HepG2 (cell line): Measurements from ENCODE around the gene NRDE2. TPM values are rescaled to one million over a fixed set of nuclear protein-coding genes. Genes with fewer than 3 reads are reported as not detected.

Experiments
- ATAC-seq: fragments of 200-7000 bp; cut with Tn5 transposase; 3 replicates; pipeline ENCODE4 v1.9.1; 2020; ENCODE audit warnings: mild to moderate bottlenecking, moderate library complexity
- BruUV-seq: library from RNA; stranded (reverse); fragments of 400-500 nt; replicated peaks from 2 replicates; lab custom pipeline; 2021; lab: Mats Ljungman, UMichigan
- CTCF ChIA-PET: fragments of 300-600 bp; formaldehyde crosslinking; extraction: SDS; loops from one replicate; lab custom pipeline; 2021; ENCODE audit warnings: low total read pairs, inconsistent platforms, low intra/inter-chr PET ratio; lab: Yijun Ruan, JAX
- POLR2A ChIA-PET: fragments of 350-600 bp; sonication (Branson Sonifier 250); formaldehyde crosslinking; loops from one replicate; lab custom pipeline; 2020; ENCODE audit warnings: antibody characterized with exemption, inconsistent platforms; lab: Yijun Ruan, JAX
- DNase-seq: peaks from one replicate; pipeline ENCODE4 v3.0.0-alpha.2; 2015; ENCODE audit warnings: low spot score
- FAIRE-seq: peaks from 3 replicates; lab custom pipeline; 2011; peaks lifted over from hg19 to GRCh38; lab: Jason Lieb, UNC
- H2AFZ ChIP-seq: one replicate; pipeline ENCODE4 v1.6.1; 2011; ENCODE audit warnings: low read length, inconsistent platforms
- H3K27ac ChIP-seq: fragments of 300-600 bp; 3 replicates; pipeline ENCODE4 v1.8.0; 2011; ENCODE audit warnings: mixed run types, mild to moderate bottlenecking, mixed read lengths, low read length, inconsistent platforms; ENCODE audit not compliant: insufficient read depth; ENCODE audit errors: extremely low read length
- H3K27me3 ChIP-seq, 2 experiments: fragments of 200-600 bp in 1 of 2; 2 replicates in 1 of 2; 3 replicates in 1 of 2; pipeline versions ENCODE4 v1.6.0 to v1.8.0; 2011; ENCODE audit warnings: low read length in 2 of 2, mild to moderate bottlenecking in 2 of 2, moderate library complexity in 2 of 2, inconsistent platforms in 1 of 2; ENCODE audit not compliant: insufficient read depth in 2 of 2, control insufficient read depth in 1 of 2
- H3K36me3 ChIP-seq, 2 experiments: fragments of 200-600 bp in 1 of 2; replicated peaks in 1 of 2; 2 replicates in 1 of 2; 3 replicates in 1 of 2; pipeline versions ENCODE4 v1.5.1 to v1.8.0; 2011; ENCODE audit warnings: low read length in 2 of 2, inconsistent platforms in 1 of 2; ENCODE audit not compliant: insufficient read depth in 2 of 2, control insufficient read depth in 1 of 2
- H3K4me1 ChIP-seq: 2 replicates; pipeline ENCODE4 v1.5.1; 2012; ENCODE audit warnings: low read length, inconsistent platforms; ENCODE audit not compliant: insufficient read depth
- H3K4me2 ChIP-seq: 2 replicates; pipeline ENCODE4 v1.6.0; 2011; ENCODE audit warnings: low read depth, low read length, inconsistent platforms
- H3K4me3 ChIP-seq, 3 experiments: fragments of 200-600 bp in 1 of 3; sonication (generic), shearing (Covaris generic) in 1 of 3; replicated peaks in 1 of 3; 2 replicates each; pipeline ENCODE4 v1.5.1; 2011 to 2016; ENCODE audit warnings: low read length in 3 of 3, inconsistent platforms in 2 of 3, low read depth in 2 of 3, mild to moderate bottlenecking in 2 of 3, control low read depth in 1 of 3, mixed read lengths in 1 of 3; ENCODE audit not compliant: insufficient read depth in 1 of 3
- H3K79me2 ChIP-seq: one replicate; pipeline ENCODE4 v1.6.1; 2011; ENCODE audit warnings: low read length, inconsistent platforms; ENCODE audit not compliant: insufficient read depth
- H3K9ac ChIP-seq: 2 replicates; pipeline ENCODE4 v1.6.0; 2011; ENCODE audit warnings: mild to moderate bottlenecking, low read depth, low read length, inconsistent platforms; ENCODE audit not compliant: insufficient read depth
- H3K9me3 ChIP-seq: 2 replicates; pipeline ENCODE4 v1.5.1; 2012; ENCODE audit warnings: mild to moderate bottlenecking, low read length
- H4K20me1 ChIP-seq: 2 replicates; pipeline ENCODE4 v1.6.0; 2011; ENCODE audit warnings: inconsistent platforms, mild to moderate bottlenecking, low read length, moderate library complexity; ENCODE audit not compliant: insufficient read depth
- HOXD1 ChIP-seq: sonication (generic); formaldehyde crosslinking; IDR thresholded peaks from 2 replicates; pipeline ENCODE4 v1.5.0; 2020; ENCODE audit warnings: missing genetic modification reagents
- NAIF1 ChIP-seq: sonication (generic); formaldehyde crosslinking; IDR thresholded peaks from 2 replicates; pipeline ENCODE4 v1.5.0; 2020; ENCODE audit warnings: mild to moderate bottlenecking, missing genetic modification reagents, borderline replicate concordance
- ZMAT3 ChIP-seq: sonication (generic); formaldehyde crosslinking; conservative IDR thresholded peaks from 2 replicates; pipeline ENCODE4 v1.7.0; 2021; ENCODE audit warnings: missing genetic modification reagents
- ZNF546 ChIP-seq: sonication (generic); formaldehyde crosslinking; conservative IDR thresholded peaks from 2 replicates; pipeline ENCODE4 v1.8.1; 2023; ENCODE audit warnings: mild to moderate bottlenecking, missing genetic modification reagents
- WGBS: methylation state at CpG from one replicate; pipeline ENCODE4 v1.1.6; 2017; ENCODE audit warnings: low lambda C conversion rate; 5-methylcytosine and 5-hydroxymethylcytosine counted together
- in situ Hi-C: cut with HindIII; loops from 2 replicates; pipeline ENCODE4 v1.10.0; 2017; ENCODE audit warnings: low pct_unique_long_range_greater_than_20kb; ENCODE audit not compliant: extremely low pct_ligation_motif_present
- intact Hi-C: fragments of 100-400 bp; cut with micrococcal nuclease; formaldehyde crosslinking; loops from one replicate; pipeline ENCODE4 v1.10.0; 2022; ENCODE audit not compliant: unreplicated experiment
- polyA plus RNA-seq, 8 experiments: library from polyadenylated mRNA; depleted of rRNA in 3 of 8; stranded (reverse) in 7 of 8; unstranded in 1 of 8; fragments of >200 nt; fragmentation: Illumina TruSeq in 4 of 8; extraction: Trizol in 4 of 8; gene quantifications; 2 replicates each; pipeline versions ENCODE4 v1.2.1 to v1.2.3, GENCODE V29; 2011 to 2016; ENCODE audit warnings: low read depth in 4 of 8, missing spikeins in 1 of 8, mixed read lengths in 1 of 8; ENCODE audit not compliant: insufficient read depth in 1 of 8
- total RNA-seq, 5 experiments: library from RNA; depleted of rRNA; stranded (reverse); fragments of >200 nt; fragmentation: Illumina TruSeq; extraction: Trizol; gene quantifications; 2 replicates each; pipeline ENCODE4 v1.2.3, GENCODE V29; 2016; ENCODE audit warnings: low read depth in 1 of 5
- TF ChIP-seq, protein P1 (sequence below): sonication (generic); formaldehyde crosslinking; IDR thresholded peaks from 2 replicates; pipeline ENCODE4 v1.5.0; 2020; ENCODE audit warnings: mild to moderate bottlenecking, missing genetic modification reagents, moderate library complexity
- TF ChIP-seq, protein P2 (sequence below): sonication (generic); formaldehyde crosslinking; conservative IDR thresholded peaks from 2 replicates; pipeline ENCODE4 v1.8.0; 2022; ENCODE audit warnings: mild to moderate bottlenecking, moderate library complexity, missing genetic modification reagents
- TF ChIP-seq, protein P3 (sequence below): sonication (generic); formaldehyde crosslinking; IDR thresholded peaks from 2 replicates; pipeline ENCODE4 v1.5.1; 2020; ENCODE audit warnings: mild to moderate bottlenecking, missing genetic modification reagents, borderline replicate concordance

NRDE2 gene
- total and polyA plus RNA-seq, 2 of the 13 experiments (the other 11 are each of a cell fraction or from before 2014, with no cell fraction given): 5.6 to 12.5 TPM

DNA sequence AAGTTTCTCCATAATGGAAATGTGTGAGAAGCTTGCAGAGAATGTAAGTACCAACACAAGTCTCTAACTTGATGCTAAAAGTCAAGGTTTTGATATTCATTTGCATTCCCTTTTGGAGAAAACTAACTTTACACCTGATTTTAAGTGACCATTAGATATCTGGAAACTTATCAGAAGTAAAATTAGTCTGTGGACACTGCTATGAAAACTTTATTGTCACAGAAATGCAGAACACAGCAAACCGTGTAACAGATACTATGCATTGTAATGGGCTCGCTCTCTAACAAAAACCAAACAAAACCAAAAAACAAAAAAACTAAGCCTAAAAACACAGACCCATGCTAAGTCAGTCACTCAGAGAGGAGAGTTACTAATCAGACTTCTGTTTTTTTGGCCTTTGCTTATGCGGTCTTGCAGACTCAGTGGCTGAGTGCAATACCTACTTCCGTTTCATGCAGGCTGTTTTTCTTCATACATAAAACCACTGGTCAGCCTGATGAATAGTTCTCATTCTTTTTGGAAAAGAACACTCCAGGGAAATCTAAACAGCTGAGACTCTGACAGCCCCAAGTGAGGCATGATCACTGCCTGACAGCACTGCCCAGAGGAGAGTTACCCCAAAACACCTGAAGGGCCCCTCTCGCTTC is 35.7 kb downstream of the NRDE2 start:
- intact Hi-C loops (no loop called here), in situ Hi-C loops (no loop called here)
- no peak for DNase-seq
- BruUV-seq: no TSS peak
- no peak for FAIRE-seq
- Histone ChIP-seq H2AFZ (no peak overlapping the region), H3K79me2 (no peaks in the 10 kb centered on the region), H3K4me2 (no peak overlapping the region), H3K4me3 (no peak overlapping the region), H3K27ac (no peak overlapping the region), H4K20me1 (no peaks in the 10 kb centered on the region), H3K9ac (no peak overlapping the region), H3K4me1 (no peaks in the 10 kb centered on the region), H3K36me3 (peaks cover 4 to 50% of the 10 kb centered on the region in 2 experiments; a peak in 4 of 5 replicates), H3K27me3 (no peaks in the 10 kb centered on the region), H3K9me3 (no peaks in the 10 kb centered on the region)
- POLR2A ChIA-PET: no interaction called here
- TF ChIP-seq ZNF546 (CRISPR knock-in tag) (no peak), ZMAT3 (CRISPR knock-in tag) (no peak), NAIF1 (no peak), HOXD1 (no peak)
- CTCF ChIA-PET: no interaction called here
- 99% methylated on average over 5 of the region's 5 CpGs for WGBS
- no peak for ATAC-seq

DNA sequence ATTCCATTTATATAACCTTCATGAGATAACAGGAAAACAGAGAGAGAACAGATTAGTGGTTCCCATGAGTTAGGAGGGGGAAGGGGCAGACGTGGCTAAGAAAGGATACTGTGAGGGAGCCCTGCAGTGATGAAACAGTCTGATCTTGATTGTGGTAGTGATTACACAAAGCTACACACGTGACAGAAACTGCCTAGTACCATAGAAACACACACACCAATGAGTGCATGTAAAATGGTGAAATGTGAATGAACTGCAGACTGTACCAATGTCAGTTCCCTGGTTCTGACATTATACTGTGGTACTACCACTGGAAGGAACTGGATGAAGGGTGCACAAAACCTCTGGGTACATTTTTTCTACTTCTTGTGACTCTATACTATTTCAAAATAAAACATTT is 36.9 kb downstream of the NRDE2 start:
- ATAC-seq: no peak
- 94% methylated on average over 2 of the region's 2 CpGs for WGBS

More for the DNA sequence above, 36.9 kb downstream of the NRDE2 start:
- intact Hi-C loops (no loop called here), in situ Hi-C loops (no loop called here)
- H3K79me2 ChIP-seq: no peaks in the 10 kb centered on the region
- TF ChIP-seq, protein P1, sequence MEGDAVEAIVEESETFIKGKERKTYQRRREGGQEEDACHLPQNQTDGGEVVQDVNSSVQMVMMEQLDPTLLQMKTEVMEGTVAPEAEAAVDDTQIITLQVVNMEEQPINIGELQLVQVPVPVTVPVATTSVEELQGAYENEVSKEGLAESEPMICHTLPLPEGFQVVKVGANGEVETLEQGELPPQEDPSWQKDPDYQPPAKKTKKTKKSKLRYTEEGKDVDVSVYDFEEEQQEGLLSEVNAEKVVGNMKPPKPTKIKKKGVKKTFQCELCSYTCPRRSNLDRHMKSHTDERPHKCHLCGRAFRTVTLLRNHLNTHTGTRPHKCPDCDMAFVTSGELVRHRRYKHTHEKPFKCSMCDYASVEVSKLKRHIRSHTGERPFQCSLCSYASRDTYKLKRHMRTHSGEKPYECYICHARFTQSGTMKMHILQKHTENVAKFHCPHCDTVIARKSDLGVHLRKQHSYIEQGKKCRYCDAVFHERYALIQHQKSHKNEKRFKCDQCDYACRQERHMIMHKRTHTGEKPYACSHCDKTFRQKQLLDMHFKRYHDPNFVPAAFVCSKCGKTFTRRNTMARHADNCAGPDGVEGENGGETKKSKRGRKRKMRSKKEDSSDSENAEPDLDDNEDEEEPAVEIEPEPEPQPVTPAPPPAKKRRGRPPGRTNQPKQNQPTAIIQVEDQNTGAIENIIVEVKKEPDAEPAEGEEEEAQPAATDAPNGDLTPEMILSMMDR (CRISPR knock-in tag): no peak
- TF ChIP-seq, protein P2, sequence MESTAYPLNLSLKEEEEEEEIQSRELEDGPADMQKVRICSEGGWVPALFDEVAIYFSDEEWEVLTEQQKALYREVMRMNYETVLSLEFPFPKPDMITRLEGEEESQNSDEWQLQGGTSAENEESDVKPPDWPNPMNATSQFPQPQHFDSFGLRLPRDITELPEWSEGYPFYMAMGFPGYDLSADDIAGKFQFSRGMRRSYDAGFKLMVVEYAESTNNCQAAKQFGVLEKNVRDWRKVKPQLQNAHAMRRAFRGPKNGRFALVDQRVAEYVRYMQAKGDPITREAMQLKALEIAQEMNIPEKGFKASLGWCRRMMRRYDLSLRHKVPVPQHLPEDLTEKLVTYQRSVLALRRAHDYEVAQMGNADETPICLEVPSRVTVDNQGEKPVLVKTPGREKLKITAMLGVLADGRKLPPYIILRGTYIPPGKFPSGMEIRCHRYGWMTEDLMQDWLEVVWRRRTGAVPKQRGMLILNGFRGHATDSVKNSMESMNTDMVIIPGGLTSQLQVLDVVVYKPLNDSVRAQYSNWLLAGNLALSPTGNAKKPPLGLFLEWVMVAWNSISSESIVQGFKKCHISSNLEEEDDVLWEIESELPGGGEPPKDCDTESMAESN: no peak
- TF ChIP-seq, protein P3, sequence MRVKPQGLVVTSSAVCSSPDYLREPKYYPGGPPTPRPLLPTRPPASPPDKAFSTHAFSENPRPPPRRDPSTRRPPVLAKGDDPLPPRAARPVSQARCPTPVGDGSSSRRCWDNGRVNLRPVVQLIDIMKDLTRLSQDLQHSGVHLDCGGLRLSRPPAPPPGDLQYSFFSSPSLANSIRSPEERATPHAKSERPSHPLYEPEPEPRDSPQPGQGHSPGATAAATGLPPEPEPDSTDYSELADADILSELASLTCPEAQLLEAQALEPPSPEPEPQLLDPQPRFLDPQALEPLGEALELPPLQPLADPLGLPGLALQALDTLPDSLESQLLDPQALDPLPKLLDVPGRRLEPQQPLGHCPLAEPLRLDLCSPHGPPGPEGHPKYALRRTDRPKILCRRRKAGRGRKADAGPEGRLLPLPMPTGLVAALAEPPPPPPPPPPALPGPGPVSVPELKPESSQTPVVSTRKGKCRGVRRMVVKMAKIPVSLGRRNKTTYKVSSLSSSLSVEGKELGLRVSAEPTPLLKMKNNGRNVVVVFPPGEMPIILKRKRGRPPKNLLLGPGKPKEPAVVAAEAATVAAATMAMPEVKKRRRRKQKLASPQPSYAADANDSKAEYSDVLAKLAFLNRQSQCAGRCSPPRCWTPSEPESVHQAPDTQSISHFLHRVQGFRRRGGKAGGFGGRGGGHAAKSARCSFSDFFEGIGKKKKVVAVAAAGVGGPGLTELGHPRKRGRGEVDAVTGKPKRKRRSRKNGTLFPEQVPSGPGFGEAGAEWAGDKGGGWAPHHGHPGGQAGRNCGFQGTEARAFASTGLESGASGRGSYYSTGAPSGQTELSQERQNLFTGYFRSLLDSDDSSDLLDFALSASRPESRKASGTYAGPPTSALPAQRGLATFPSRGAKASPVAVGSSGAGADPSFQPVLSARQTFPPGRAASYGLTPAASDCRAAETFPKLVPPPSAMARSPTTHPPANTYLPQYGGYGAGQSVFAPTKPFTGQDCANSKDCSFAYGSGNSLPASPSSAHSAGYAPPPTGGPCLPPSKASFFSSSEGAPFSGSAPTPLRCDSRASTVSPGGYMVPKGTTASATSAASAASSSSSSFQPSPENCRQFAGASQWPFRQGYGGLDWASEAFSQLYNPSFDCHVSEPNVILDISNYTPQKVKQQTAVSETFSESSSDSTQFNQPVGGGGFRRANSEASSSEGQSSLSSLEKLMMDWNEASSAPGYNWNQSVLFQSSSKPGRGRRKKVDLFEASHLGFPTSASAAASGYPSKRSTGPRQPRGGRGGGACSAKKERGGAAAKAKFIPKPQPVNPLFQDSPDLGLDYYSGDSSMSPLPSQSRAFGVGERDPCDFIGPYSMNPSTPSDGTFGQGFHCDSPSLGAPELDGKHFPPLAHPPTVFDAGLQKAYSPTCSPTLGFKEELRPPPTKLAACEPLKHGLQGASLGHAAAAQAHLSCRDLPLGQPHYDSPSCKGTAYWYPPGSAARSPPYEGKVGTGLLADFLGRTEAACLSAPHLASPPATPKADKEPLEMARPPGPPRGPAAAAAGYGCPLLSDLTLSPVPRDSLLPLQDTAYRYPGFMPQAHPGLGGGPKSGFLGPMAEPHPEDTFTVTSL: no peak
- no peaks in the 10 kb centered on the region for H3K4me1 ChIP-seq
- H3K9me3 ChIP-seq: no peaks in the 10 kb centered on the region
- H3K4me3 ChIP-seq: no peak overlapping the region
- POLR2A ChIA-PET: no interaction called here
- no peak overlapping the region for H2AFZ ChIP-seq
- BruUV-seq: no TSS peak
- peaks cover 4 to 57% of the 10 kb centered on the region in 2 experiments; a peak in 4 of 5 replicates for H3K36me3 ChIP-seq
- FAIRE-seq: no peak
- no peaks in the 10 kb centered on the region for H3K27me3 ChIP-seq
- CTCF ChIA-PET: no interaction called here
- no peak overlapping the region for H3K9ac ChIP-seq
- H4K20me1 ChIP-seq: no peaks in the 10 kb centered on the region
- no peak overlapping the region for H3K4me2 ChIP-seq
- H3K27ac ChIP-seq: no peak overlapping the region
- DNase-seq: no peak
